GM12878 (cell line): ENCODE measurements around the gene CCDC74B. TPM values are rescaled to one million over a fixed set of nuclear protein-coding genes. Genes with fewer than 3 reads are reported as not detected.
"Not testable (repeated sequence)": the region's sequence is repeated elsewhere in the genome, so short reads cannot be mapped to it uniquely, and the experiment has no call there.

ENCODE experiments used
- ATAC-seq: fragments of 200-7000 bp; cut with Tn5 transposase; 3 replicates; pipeline ENCODE4 v1.9.1; 2020; ENCODE audit warnings: mild to moderate bottlenecking, moderate library complexity
- BruUV-seq: library from RNA; stranded (reverse); fragments of 400-500 nt; replicated peaks from 2 replicates; lab custom pipeline; 2021; lab: Mats Ljungman, UMichigan
- CTCF ChIA-PET: fragments of 300-600 bp; sonication (Branson Sonifier 250); formaldehyde crosslinking; extraction: SDS; loops from one replicate; lab custom pipeline; 2021; ENCODE audit warnings: inconsistent platforms; lab: Yijun Ruan, JAX
- POLR2A ChIA-PET: fragments of 350-600 bp; formaldehyde crosslinking; extraction: SDS; loops from one replicate; lab custom pipeline; 2021; ENCODE audit warnings: inconsistent platforms; lab: Charles Lee
- RAD21 ChIA-PET: fragments of 300-600 bp; sonication (Branson Sonifier 250); formaldehyde crosslinking; loops from one replicate; lab custom pipeline; 2023; ENCODE audit warnings: antibody characterized with exemption; ENCODE audit not compliant: unreplicated experiment; lab: Charles Lee
- SMC1A ChIA-PET: fragments of 300-600 bp; sonication (Branson Sonifier 250); formaldehyde crosslinking; loops from one replicate; lab custom pipeline; 2023; ENCODE audit not compliant: unreplicated experiment, uncharacterized antibody; lab: Charles Lee
- DNase-seq: peaks from one replicate; pipeline ENCODE4 v3.0.0-alpha.2; 2011; ENCODE audit warnings: low read depth, low spot score
- FAIRE-seq: peaks from 3 replicates; lab custom pipeline; 2011; peaks lifted over from hg19 to GRCh38; lab: Jason Lieb, UNC
- H2AFZ ChIP-seq: 2 replicates; pipeline ENCODE4 v1.6.0; 2011; ENCODE audit warnings: low read depth, low read length, control low read depth; ENCODE audit not compliant: control insufficient read depth
- H3K27ac ChIP-seq: 2 replicates; pipeline ENCODE4 v1.5.1; 2011; ENCODE audit warnings: control low read depth; ENCODE audit not compliant: control insufficient read depth, insufficient read depth
- H3K27me3 ChIP-seq, 2 experiments: replicated peaks in 1 of 2; 2 replicates each; pipeline versions ENCODE4 v1.6.0 to v1.6.1; 2011; ENCODE audit warnings: low read length in 1 of 2; ENCODE audit not compliant: control insufficient read depth in 2 of 2, insufficient read depth in 2 of 2
- H3K36me3 ChIP-seq, 2 experiments: 2 replicates each; pipeline ENCODE4 v1.5.1; 2011; ENCODE audit warnings: low read length in 1 of 2; ENCODE audit not compliant: control insufficient read depth in 2 of 2, insufficient read depth in 2 of 2
- H3K4me1 ChIP-seq: 2 replicates; pipeline ENCODE4 v1.6.1; 2011; ENCODE audit warnings: mild to moderate bottlenecking, low read length, moderate library complexity, mixed read lengths; ENCODE audit not compliant: control insufficient read depth, insufficient read depth
- H3K4me2 ChIP-seq: 2 replicates; pipeline ENCODE4 v1.6.0; 2011; ENCODE audit warnings: control low read depth; ENCODE audit not compliant: control insufficient read depth, insufficient read depth
- H3K4me3 ChIP-seq: fragments of 200-600 bp; sonication (generic); 2 replicates; pipeline ENCODE4 v1.5.1; 2016
- H3K79me2 ChIP-seq: 2 replicates; pipeline ENCODE4 v1.6.0; 2011; ENCODE audit warnings: low read length; ENCODE audit not compliant: control insufficient read depth, insufficient read depth
- H3K9ac ChIP-seq: 2 replicates; pipeline ENCODE4 v1.8.0; 2011; ENCODE audit warnings: low read length, control low read depth, mixed read lengths; ENCODE audit not compliant: control insufficient read depth, insufficient read depth
- H3K9me3 ChIP-seq: replicated peaks from 3 replicates; pipeline ENCODE4 v1.5.1; 2011; ENCODE audit warnings: mild to moderate bottlenecking, low read length; ENCODE audit not compliant: control insufficient read depth, insufficient read depth
- H4K20me1 ChIP-seq: 2 replicates; pipeline ENCODE4 v1.6.0; 2011; ENCODE audit not compliant: control insufficient read depth, insufficient read depth
- EZH2 ChIP-seq: IDR thresholded peaks from 2 replicates; pipeline ENCODE4 v1.6.1; 2012; ENCODE audit warnings: low read depth, mild to moderate bottlenecking, control low read depth, inconsistent platforms, low read length, borderline replicate concordance; ENCODE audit not compliant: control insufficient read depth
- POLR2AphosphoS5 ChIP-seq: IDR thresholded peaks from 2 replicates; pipeline ENCODE4 v1.6.1; 2011; ENCODE audit warnings: mild to moderate bottlenecking, low read length, inconsistent platforms
- RAD21 ChIP-seq: IDR thresholded peaks from 2 replicates; pipeline ENCODE4 v1.6.1; 2011; ENCODE audit warnings: mild to moderate bottlenecking, low read depth, low read length, moderate library complexity; ENCODE audit not compliant: insufficient read depth
- SMARCA5 ChIP-seq: fragments of 450-650 bp; IDR thresholded peaks from 2 replicates; pipeline ENCODE4 v1.6.1; 2017; ENCODE audit warnings: mild to moderate bottlenecking
- SMC3 ChIP-seq: IDR thresholded peaks from 2 replicates; pipeline ENCODE4 v1.6.1; 2011; ENCODE audit warnings: low read length, improper control_type of control experiment, borderline replicate concordance
- YY1 ChIP-seq: IDR thresholded peaks from 2 replicates; pipeline ENCODE4 v1.6.1; 2011; ENCODE audit warnings: low read depth, mild to moderate bottlenecking, low read length
- WGBS: methylation state at CpG from one replicate; pipeline ENCODE4 v1.1.6; 2016; ENCODE audit warnings: low lambda C conversion rate; ENCODE audit not compliant: insufficient replicate concordance, insufficient coverage; ENCODE audit errors: missing lambda C conversion rate; 5-methylcytosine and 5-hydroxymethylcytosine counted together
- in situ Hi-C: fragments of 300-500 bp; cut with MboI; formaldehyde crosslinking; loops from 9 replicates; pipeline ENCODE4 v1.14.3; 2018; ENCODE audit warnings: mixed read lengths
- intact Hi-C: fragments of 100-400 bp; cut with micrococcal nuclease; formaldehyde crosslinking; loops from one replicate; pipeline ENCODE4 v1.14.2; 2022; ENCODE audit not compliant: unreplicated experiment
- polyA plus RNA-seq, 11 experiments: library from polyadenylated mRNA; depleted of rRNA in 4 of 11; unstranded in 6 of 11; stranded (reverse) in 5 of 11; fragments of >200 nt; fragmentation: Nextera tagmentation in 4 of 11; fragmentation: Illumina TruSeq in 1 of 11; extraction: Ambion mirVana in 4 of 11; extraction: Trizol in 1 of 11; gene quantifications; 1 replicate in 1 of 11; 2 replicates in 10 of 11; pipeline versions ENCODE4 v1.2.1 to v1.2.3, GENCODE V29; 2011 to 2016; ENCODE audit warnings: inconsistent platforms in 2 of 11, missing spikeins in 2 of 11, low read depth in 1 of 11
- total RNA-seq, 4 experiments: library from RNA; depleted of rRNA in 3 of 4; stranded (reverse); fragments of >200 nt in 3 of 4; fragmentation: Illumina TruSeq in 1 of 4; extraction: Trizol in 1 of 4; gene quantifications; 2 replicates each; pipeline versions ENCODE4 v1.2.1 to v1.2.3, GENCODE V29; 2013 to 2021
- TF ChIP-seq, protein P1 (sequence below), 3 experiments: IDR thresholded peaks in 2 of 3; conservative IDR thresholded peaks in 1 of 3; 2 replicates each; pipeline ENCODE4 v1.5.1; 2011; ENCODE audit warnings: low read depth in 3 of 3, low read length in 3 of 3, mild to moderate bottlenecking in 3 of 3, control low read depth in 2 of 3, moderate library complexity in 2 of 3, inconsistent platforms in 1 of 3, mixed read lengths in 1 of 3; ENCODE audit not compliant: control insufficient read depth in 2 of 3, insufficient read depth in 1 of 3; ENCODE audit errors: extremely low read depth in 1 of 3

The CCDC74B gene
- total and polyA plus RNA-seq, 10 of the 15 experiments (the other 5 are each of a cell fraction or from before 2014, with no cell fraction given), result 0.52 to 21.2 (median 9.7) TPM

DNA sequence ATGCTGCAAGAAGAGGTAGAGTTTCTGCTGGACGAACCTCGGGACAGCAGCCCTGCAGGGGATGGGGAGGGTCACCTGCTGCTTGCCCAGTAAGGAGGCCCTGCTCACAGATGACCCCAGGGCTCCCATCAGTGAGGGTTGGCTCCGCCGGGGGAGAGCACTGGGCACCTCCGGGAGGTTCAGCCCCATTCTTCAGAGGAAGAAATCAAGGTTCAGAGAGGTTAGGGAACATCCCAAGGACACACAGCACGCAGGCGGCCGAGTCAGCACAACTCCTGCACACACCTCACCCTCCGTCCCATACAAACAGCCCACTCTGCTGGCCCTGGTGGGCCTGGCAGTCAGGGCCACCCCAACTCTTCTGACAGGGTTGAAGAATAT lies 11.7 kb upstream of the CCDC74B start:
- H3K9ac ChIP-seq, result no peak overlapping the region
- intact Hi-C loops, result loop anchor here (1.0 kb wide), 1 partner anchor 176 kb away; no protein-coding TSS in a partner anchor
- CTCF ChIA-PET, result interaction anchor here (1.4 kb wide), 2 partner anchors 175 to 185 kb away, joined by 4 to 17 read pairs; no protein-coding TSS in a partner anchor

DNA sequence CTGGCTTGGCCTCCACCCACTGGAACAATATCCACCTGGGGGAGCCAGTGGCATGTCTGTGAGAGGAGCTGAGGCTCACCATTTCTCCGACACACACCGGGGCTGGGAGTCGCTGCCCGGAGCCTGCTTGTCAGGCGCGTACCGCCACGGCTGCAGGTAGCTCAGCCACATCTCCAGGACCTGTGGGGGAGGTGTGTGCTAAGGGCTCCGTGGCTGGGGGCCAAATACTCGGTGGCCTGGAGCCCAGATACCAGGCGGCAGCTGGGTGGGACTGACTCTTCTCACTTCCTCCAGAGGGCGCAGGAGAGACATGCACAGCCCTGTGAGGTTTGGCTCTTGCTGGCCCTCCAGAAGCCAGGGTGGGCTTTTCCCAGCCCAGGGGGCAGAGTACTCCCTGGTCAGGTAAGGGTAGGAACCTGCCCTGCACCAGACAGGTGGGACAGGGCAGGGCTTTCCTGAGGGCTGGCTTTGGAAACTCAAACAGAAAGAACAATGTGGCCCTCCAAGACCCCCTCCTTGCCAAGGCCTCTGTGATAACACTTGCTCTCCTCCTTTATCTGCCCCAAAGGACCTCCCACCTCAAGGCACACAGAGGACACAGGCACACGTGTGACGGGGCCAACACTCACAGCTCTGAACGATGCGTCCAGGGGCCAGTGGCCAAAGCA lies 11.2 kb upstream of the CCDC74B start:
- ChIA-PET RAD21 (interaction anchor here (1.4 kb wide), 1 partner anchor 177 kb away, joined by 12 read pairs; no protein-coding TSS in a partner anchor), CTCF (interaction anchor here (1.1 to 1.4 kb wide), 3 partner anchors 176 to 185 kb away, joined by 4 to 17 read pairs (median 10); no protein-coding TSS in a partner anchor), SMC1A (interaction anchor here (1.0 kb wide), 1 partner anchor 177 kb away, joined by 4 read pairs; no protein-coding TSS in a partner anchor)
- 73% methylated on average over 16 of the region's 16 CpGs for WGBS
- H3K9ac ChIP-seq, H3K4me2 ChIP-seq, H3K9me3 ChIP-seq, DNase-seq, H3K27ac ChIP-seq, H2AFZ ChIP-seq, POLR2A ChIA-PET, H3K27me3 ChIP-seq, H3K79me2 ChIP-seq, H3K4me3 ChIP-seq, BruUV-seq, H4K20me1 ChIP-seq: not testable (repeated sequence)
- FAIRE-seq (peak; percentile 78), ATAC-seq (peak; percentile 49)
- H3K36me3 ChIP-seq, result peaks cover 0 to 22% of the 10 kb centered on the region in 2 experiments; a peak in 2 of 4 replicates
- in situ Hi-C loops (loop anchor here (5.0 to 10.0 kb wide), 2 partner anchors 181 to 1519 kb away; no protein-coding TSS in a partner anchor), intact Hi-C loops (loop anchor here (1.0 kb wide), 1 partner anchor 176 kb away; no protein-coding TSS in a partner anchor)
- TF ChIP-seq POLR2AphosphoS5, result 0 out of 2 replicates have a peak, but pooled peaks have one; percentile 46
- TF ChIP-seq, protein P1, sequence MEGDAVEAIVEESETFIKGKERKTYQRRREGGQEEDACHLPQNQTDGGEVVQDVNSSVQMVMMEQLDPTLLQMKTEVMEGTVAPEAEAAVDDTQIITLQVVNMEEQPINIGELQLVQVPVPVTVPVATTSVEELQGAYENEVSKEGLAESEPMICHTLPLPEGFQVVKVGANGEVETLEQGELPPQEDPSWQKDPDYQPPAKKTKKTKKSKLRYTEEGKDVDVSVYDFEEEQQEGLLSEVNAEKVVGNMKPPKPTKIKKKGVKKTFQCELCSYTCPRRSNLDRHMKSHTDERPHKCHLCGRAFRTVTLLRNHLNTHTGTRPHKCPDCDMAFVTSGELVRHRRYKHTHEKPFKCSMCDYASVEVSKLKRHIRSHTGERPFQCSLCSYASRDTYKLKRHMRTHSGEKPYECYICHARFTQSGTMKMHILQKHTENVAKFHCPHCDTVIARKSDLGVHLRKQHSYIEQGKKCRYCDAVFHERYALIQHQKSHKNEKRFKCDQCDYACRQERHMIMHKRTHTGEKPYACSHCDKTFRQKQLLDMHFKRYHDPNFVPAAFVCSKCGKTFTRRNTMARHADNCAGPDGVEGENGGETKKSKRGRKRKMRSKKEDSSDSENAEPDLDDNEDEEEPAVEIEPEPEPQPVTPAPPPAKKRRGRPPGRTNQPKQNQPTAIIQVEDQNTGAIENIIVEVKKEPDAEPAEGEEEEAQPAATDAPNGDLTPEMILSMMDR (IDR thresholded peaks at IDR 0.05 in 2 of 3, conservative IDR thresholded peaks at IDR 0.05 in 1 of 3; ENCODE audit: control insufficient read depth in 2 of 3, extremely low read depth in 1 of 3, insufficient read depth in 1 of 3, low read depth in 3 of 3, low read length in 3 of 3), result peak; percentile 38 to 69 (median 47)
- TF ChIP-seq SMC3, result peak; percentile 34; the same call in 1 of the 2 replicates
- 0 out of 2 replicates have a peak, but pooled peaks have one; percentile 15 for TF ChIP-seq YY1
- TF ChIP-seq RAD21, result peak; percentile 49
- peaks cover 18% of the 10 kb centered on the region for H3K4me1 ChIP-seq

More for the DNA sequence above, 11.7 kb upstream of the CCDC74B start:
- Histone ChIP-seq H2AFZ (no peak overlapping the region), H3K4me2 (no peak overlapping the region), H3K4me3 (no peak overlapping the region), H3K4me1 (peaks cover 18% of the 10 kb centered on the region), H3K79me2 (no peaks in the 10 kb centered on the region), H3K9me3 (no peaks in the 10 kb centered on the region), H3K36me3 (peaks cover 0 to 22% of the 10 kb centered on the region in 2 experiments; a peak in 2 of 4 replicates), H4K20me1 (no peaks in the 10 kb centered on the region), H3K27me3 (no peaks in the 10 kb centered on the region), H3K27ac (no peak overlapping the region)
- FAIRE-seq (no peak), DNase-seq (no peak), ATAC-seq (no peak)
- ChIA-PET SMC1A (interaction anchor here (1.0 kb wide), 1 partner anchor 176 kb away, joined by 4 read pairs; no protein-coding TSS in a partner anchor), POLR2A (no interaction called here), RAD21 (interaction anchor here (1.4 kb wide), 1 partner anchor 176 kb away, joined by 12 read pairs; no protein-coding TSS in a partner anchor)
- TF ChIP-seq EZH2 (no peak), SMARCA5 (peak; percentile 49; the same call in 1 of the 2 replicates)
- 91% methylated on average over 9 of the region's 9 CpGs for WGBS
- in situ Hi-C loops, result loop anchor here (5.0 to 10.0 kb wide), 2 partner anchors 181 to 1518 kb away; no protein-coding TSS in a partner anchor
- no TSS peak for BruUV-seq
